WTC11 (cell line): ENCODE measurements around the gene OXSR1. TPM values are rescaled to one million over a fixed set of nuclear protein-coding genes. Genes with fewer than 3 reads are reported as not detected.

Experiments used
- ATAC-seq: fragments of 200-7000 bp; cut with Tn5 transposase; 2 replicates; pipeline ENCODE4 v1.10.0; 2021; ENCODE audit warnings: mild to moderate bottlenecking, moderate library complexity
- CTCF ChIA-PET: fragments of 300-600 bp; sonication (Branson Sonifier 250); formaldehyde crosslinking; loops from one replicate; lab custom pipeline; 2021; ENCODE audit warnings: antibody characterized with exemption; lab: Charles Lee
- POLR2A ChIA-PET: fragments of 350-600 bp; sonication (Branson Sonifier 250); formaldehyde crosslinking; loops from one replicate; lab custom pipeline; 2021; ENCODE audit warnings: antibody characterized with exemption; lab: Charles Lee
- DNase-seq: peaks from one replicate; pipeline ENCODE4 v3.0.0; 2021; ENCODE audit warnings: low spot score
- H3K27ac Mint-ChIP-seq: 2 replicates; pipeline ENCODE4 v1.8.0; 2021; ENCODE audit warnings: mixed read lengths
- H3K27me3 Mint-ChIP-seq: 2 replicates; pipeline ENCODE4 v1.8.0; 2021; ENCODE audit warnings: low read depth, mild to moderate bottlenecking, moderate library complexity, mixed read lengths
- H3K36me3 Mint-ChIP-seq: 2 replicates; pipeline ENCODE4 v1.8.0; 2021; ENCODE audit warnings: mixed read lengths
- H3K4me1 Mint-ChIP-seq: 2 replicates; pipeline ENCODE4 v1.8.0; 2022; ENCODE audit warnings: mixed read lengths
- H3K4me3 Mint-ChIP-seq: 2 replicates; pipeline ENCODE4 v1.8.0; 2021; ENCODE audit warnings: mild to moderate bottlenecking, moderate library complexity, mixed read lengths
- H3K9me3 Mint-ChIP-seq: 2 replicates; pipeline ENCODE4 v1.8.0; 2021; ENCODE audit warnings: mixed read lengths
- CBFB ChIP-seq: sonication (generic); formaldehyde crosslinking; IDR thresholded peaks from 2 replicates; pipeline ENCODE4 v1.8.1; 2022; ENCODE audit warnings: mild to moderate bottlenecking, low read depth, missing genetic modification reagents
- ELF4 ChIP-seq: sonication (generic); formaldehyde crosslinking; IDR thresholded peaks from 2 replicates; pipeline ENCODE4 v1.8.1; 2022; ENCODE audit warnings: low read depth, mild to moderate bottlenecking, moderate library complexity, missing genetic modification reagents
- FOXK1 ChIP-seq: sonication (generic); formaldehyde crosslinking; IDR thresholded peaks from 2 replicates; pipeline ENCODE4 v1.8.0; 2022; ENCODE audit warnings: mild to moderate bottlenecking, moderate library complexity, missing genetic modification reagents
- GRHL2 ChIP-seq: fragments of 250-450 bp; sonication (Bioruptor Pico); IDR thresholded peaks from 2 replicates; pipeline ENCODE4 v1.8.0; 2022; ENCODE audit warnings: mild to moderate bottlenecking, moderate library complexity; ENCODE audit not compliant: insufficient replicate concordance, severe bottlenecking
- HMGA2 ChIP-seq: fragments of 250-450 bp; sonication (Bioruptor Pico); IDR thresholded peaks from 2 replicates; pipeline ENCODE4 v1.4.0; 2021; ENCODE audit warnings: mild to moderate bottlenecking, moderate library complexity
- NFATC4 ChIP-seq: fragments of 250-450 bp; sonication (Bioruptor Pico); IDR thresholded peaks from 2 replicates; pipeline ENCODE4 v1.9.0; 2021; ENCODE audit warnings: mild to moderate bottlenecking
- SP1 ChIP-seq: sonication (generic); formaldehyde crosslinking; conservative IDR thresholded peaks from 2 replicates; pipeline ENCODE4 v1.8.1; 2022; ENCODE audit warnings: missing genetic modification reagents
- TCF7 ChIP-seq: sonication (generic); formaldehyde crosslinking; IDR thresholded peaks from 2 replicates; pipeline ENCODE4 v1.8.0; 2022; ENCODE audit warnings: mild to moderate bottlenecking, low read depth, missing genetic modification reagents, moderate library complexity
- TEAD4 ChIP-seq: sonication (generic); formaldehyde crosslinking; IDR thresholded peaks from 2 replicates; pipeline ENCODE4 v1.8.0; 2022; ENCODE audit warnings: mild to moderate bottlenecking, missing genetic modification reagents
- TP53 ChIP-seq: sonication (generic); formaldehyde crosslinking; IDR thresholded peaks from 2 replicates; pipeline ENCODE4 v1.8.1; 2023; ENCODE audit warnings: mild to moderate bottlenecking, missing genetic modification reagents
- ZNF232 ChIP-seq: sonication (generic); formaldehyde crosslinking; IDR thresholded peaks from 2 replicates; pipeline ENCODE4 v1.8.0; 2022; ENCODE audit warnings: mild to moderate bottlenecking, missing genetic modification reagents
- total RNA-seq: library from RNA; stranded (reverse); gene quantifications from 3 replicates; pipeline ENCODE4 v1.2.3, GENCODE V29; 2021
- TF ChIP-seq, protein P1 (sequence below): sonication (generic); formaldehyde crosslinking; IDR thresholded peaks from 2 replicates; pipeline ENCODE4 v1.8.0; 2022; ENCODE audit warnings: mild to moderate bottlenecking, missing genetic modification reagents
- TF ChIP-seq, protein P2 (sequence below): sonication (generic); formaldehyde crosslinking; IDR thresholded peaks from 2 replicates; pipeline ENCODE4 v1.8.0; 2023; ENCODE audit warnings: missing genetic modification reagents, mild to moderate bottlenecking, borderline replicate concordance
- TF ChIP-seq, protein P3 (sequence below): sonication (generic); formaldehyde crosslinking; IDR thresholded peaks from 2 replicates; pipeline ENCODE4 v1.8.1; 2022; ENCODE audit warnings: mild to moderate bottlenecking, moderate library complexity, missing genetic modification reagents
- TF ChIP-seq, protein P4 (sequence below): fragments of 250-450 bp; sonication (Bioruptor Pico); IDR thresholded peaks from 2 replicates; pipeline ENCODE4 v1.9.0; 2021; ENCODE audit warnings: mild to moderate bottlenecking
- TF ChIP-seq, protein P5 (sequence below): sonication (generic); formaldehyde crosslinking; IDR thresholded peaks from 2 replicates; pipeline ENCODE4 v1.8.1; 2023; ENCODE audit warnings: mild to moderate bottlenecking, missing genetic modification reagents, moderate library complexity
- TF ChIP-seq, protein P6 (sequence below): sonication (generic); formaldehyde crosslinking; IDR thresholded peaks from 2 replicates; pipeline ENCODE4 v1.8.0; 2022; ENCODE audit warnings: mild to moderate bottlenecking, missing genetic modification reagents
- TF ChIP-seq, protein P7 (sequence below): fragments of 250-450 bp; sonication (Bioruptor Pico); conservative IDR thresholded peaks from 2 replicates; pipeline ENCODE4 v1.9.0; 2021; ENCODE audit warnings: mild to moderate bottlenecking

Gene OXSR1
- total RNA-seq, 1 experiment from 2014 or later: 50.6 TPM

DNA sequence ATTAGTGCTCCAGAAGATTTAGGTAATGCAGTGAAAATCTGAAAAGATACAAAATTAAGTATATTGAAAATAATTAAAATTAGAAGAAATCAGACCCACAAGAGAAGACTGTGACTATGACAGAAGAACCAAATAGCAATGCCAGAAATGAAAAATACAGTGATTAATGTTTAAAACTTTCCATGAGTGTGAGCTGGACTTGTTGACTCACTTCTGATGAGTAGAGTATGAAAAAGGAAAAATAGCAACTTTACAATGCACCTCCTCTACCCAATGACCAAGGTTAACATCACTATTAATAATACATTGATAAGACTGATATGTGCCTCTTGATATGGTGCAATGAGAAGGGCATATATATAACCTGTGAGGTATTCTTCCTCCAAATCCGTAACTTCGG is 60.9 kb downstream of the OXSR1 start (continued):
- TF ChIP-seq, protein P1, sequence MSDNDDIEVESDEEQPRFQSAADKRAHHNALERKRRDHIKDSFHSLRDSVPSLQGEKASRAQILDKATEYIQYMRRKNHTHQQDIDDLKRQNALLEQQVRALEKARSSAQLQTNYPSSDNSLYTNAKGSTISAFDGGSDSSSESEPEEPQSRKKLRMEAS (CRISPR knock-in tag): no peak
- TF ChIP-seq, protein P2, sequence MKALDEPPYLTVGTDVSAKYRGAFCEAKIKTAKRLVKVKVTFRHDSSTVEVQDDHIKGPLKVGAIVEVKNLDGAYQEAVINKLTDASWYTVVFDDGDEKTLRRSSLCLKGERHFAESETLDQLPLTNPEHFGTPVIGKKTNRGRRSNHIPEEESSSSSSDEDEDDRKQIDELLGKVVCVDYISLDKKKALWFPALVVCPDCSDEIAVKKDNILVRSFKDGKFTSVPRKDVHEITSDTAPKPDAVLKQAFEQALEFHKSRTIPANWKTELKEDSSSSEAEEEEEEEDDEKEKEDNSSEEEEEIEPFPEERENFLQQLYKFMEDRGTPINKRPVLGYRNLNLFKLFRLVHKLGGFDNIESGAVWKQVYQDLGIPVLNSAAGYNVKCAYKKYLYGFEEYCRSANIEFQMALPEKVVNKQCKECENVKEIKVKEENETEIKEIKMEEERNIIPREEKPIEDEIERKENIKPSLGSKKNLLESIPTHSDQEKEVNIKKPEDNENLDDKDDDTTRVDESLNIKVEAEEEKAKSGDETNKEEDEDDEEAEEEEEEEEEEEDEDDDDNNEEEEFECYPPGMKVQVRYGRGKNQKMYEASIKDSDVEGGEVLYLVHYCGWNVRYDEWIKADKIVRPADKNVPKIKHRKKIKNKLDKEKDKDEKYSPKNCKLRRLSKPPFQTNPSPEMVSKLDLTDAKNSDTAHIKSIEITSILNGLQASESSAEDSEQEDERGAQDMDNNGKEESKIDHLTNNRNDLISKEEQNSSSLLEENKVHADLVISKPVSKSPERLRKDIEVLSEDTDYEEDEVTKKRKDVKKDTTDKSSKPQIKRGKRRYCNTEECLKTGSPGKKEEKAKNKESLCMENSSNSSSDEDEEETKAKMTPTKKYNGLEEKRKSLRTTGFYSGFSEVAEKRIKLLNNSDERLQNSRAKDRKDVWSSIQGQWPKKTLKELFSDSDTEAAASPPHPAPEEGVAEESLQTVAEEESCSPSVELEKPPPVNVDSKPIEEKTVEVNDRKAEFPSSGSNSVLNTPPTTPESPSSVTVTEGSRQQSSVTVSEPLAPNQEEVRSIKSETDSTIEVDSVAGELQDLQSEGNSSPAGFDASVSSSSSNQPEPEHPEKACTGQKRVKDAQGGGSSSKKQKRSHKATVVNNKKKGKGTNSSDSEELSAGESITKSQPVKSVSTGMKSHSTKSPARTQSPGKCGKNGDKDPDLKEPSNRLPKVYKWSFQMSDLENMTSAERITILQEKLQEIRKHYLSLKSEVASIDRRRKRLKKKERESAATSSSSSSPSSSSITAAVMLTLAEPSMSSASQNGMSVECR (CRISPR knock-in tag): no peak
- TF ChIP-seq SP1 (CRISPR knock-in tag): no peak
- TF ChIP-seq, protein P3, sequence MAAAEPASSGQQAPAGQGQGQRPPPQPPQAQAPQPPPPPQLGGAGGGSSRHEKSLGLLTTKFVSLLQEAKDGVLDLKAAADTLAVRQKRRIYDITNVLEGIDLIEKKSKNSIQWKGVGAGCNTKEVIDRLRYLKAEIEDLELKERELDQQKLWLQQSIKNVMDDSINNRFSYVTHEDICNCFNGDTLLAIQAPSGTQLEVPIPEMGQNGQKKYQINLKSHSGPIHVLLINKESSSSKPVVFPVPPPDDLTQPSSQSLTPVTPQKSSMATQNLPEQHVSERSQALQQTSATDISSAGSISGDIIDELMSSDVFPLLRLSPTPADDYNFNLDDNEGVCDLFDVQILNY (CRISPR knock-in tag): no peak
- no peak for TF ChIP-seq TP53 (CRISPR knock-in tag)
- TF ChIP-seq ELF4: no peak
- TF ChIP-seq, protein P4, sequence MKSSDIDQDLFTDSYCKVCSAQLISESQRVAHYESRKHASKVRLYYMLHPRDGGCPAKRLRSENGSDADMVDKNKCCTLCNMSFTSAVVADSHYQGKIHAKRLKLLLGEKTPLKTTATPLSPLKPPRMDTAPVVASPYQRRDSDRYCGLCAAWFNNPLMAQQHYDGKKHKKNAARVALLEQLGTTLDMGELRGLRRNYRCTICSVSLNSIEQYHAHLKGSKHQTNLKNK (CRISPR knock-in tag): no peak
- TF ChIP-seq, protein P5, sequence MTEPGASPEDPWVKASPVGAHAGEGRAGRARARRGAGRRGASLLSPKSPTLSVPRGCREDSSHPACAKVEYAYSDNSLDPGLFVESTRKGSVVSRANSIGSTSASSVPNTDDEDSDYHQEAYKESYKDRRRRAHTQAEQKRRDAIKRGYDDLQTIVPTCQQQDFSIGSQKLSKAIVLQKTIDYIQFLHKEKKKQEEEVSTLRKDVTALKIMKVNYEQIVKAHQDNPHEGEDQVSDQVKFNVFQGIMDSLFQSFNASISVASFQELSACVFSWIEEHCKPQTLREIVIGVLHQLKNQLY (CRISPR knock-in tag): no peak

DNA sequence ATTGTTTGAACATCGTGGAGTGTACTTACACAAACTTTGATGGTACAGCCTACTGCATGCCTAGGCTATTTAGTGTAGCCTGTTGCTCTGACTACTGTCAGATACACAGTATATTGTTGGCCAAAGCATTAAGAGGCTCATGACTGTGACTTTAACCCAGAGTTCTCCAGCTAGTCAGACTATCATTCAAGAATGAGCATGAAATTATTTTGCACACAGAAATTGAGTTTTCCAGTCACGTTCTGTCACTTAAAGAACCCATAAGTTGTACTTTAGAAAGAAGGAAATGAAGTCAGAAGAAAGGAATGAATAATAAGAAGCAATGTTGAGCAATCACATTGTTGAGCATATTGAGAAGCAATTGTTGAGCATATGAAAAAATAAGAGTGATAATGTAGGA is 62.7 kb downstream of the OXSR1 start:
- Mint-ChIP-seq H3K4me3 (no peak overlapping the region), H3K27me3 (no peaks in the 10 kb centered on the region)
- DNase-seq: no peak
- no peak for TF ChIP-seq ZNF232 (CRISPR knock-in tag)
- no peak for TF ChIP-seq GRHL2
- TF ChIP-seq, protein P6, sequence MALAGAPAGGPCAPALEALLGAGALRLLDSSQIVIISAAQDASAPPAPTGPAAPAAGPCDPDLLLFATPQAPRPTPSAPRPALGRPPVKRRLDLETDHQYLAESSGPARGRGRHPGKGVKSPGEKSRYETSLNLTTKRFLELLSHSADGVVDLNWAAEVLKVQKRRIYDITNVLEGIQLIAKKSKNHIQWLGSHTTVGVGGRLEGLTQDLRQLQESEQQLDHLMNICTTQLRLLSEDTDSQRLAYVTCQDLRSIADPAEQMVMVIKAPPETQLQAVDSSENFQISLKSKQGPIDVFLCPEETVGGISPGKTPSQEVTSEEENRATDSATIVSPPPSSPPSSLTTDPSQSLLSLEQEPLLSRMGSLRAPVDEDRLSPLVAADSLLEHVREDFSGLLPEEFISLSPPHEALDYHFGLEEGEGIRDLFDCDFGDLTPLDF (CRISPR knock-in tag): no peak
- no peak for TF ChIP-seq CBFB (CRISPR knock-in tag)
- no peak for TF ChIP-seq TEAD4 (CRISPR knock-in tag)
- no peak for TF ChIP-seq HMGA2 (CRISPR knock-in tag)
- TF ChIP-seq FOXK1 (CRISPR knock-in tag): no peak
- no peak for TF ChIP-seq TCF7
- no peak for TF ChIP-seq NFATC4
- TF ChIP-seq, protein P7, sequence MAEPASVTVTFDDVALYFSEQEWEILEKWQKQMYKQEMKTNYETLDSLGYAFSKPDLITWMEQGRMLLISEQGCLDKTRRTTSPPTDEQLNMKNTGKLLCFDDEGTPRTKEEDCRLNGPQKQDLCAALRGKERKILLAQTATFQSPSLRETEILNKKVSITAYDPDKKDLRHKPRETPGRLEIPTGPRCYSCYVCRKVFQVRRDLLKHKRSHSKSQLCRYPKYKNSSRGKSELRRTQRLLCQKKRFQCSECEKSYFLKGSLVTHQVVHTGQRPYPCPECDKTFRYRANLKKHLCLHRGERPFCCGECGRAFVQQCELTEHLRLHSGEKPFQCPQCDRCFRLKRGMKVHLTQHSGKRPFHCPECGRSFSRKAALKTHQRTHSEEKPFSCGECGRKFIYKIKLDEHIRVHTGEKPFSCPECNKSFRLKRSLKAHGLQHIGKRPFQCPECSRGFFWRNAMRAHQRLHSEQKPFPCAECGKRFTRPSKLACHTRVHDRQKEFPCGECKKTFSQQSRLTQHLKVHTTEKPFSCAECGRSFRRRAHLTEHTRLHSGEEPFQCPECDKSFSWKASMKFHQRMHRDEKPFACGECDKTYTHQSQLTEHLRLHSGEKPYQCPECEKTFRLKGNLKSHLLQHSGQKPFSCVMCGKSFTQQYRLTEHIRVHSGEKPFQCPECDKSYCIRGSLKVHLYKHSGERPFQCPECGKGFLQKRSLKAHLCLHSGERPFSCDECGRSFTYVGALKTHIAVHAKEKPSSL (CRISPR knock-in tag): no peak
- TF ChIP-seq, all 79 proteins: peak for 0
- ChIA-PET POLR2A (no interaction called here), CTCF (no interaction called here)
- H3K36me3 Mint-ChIP-seq: peaks cover 33% of the 10 kb centered on the region
- H3K27ac Mint-ChIP-seq: no peak overlapping the region; the same call in 1 of the 2 replicates
- H3K9me3 Mint-ChIP-seq: no peaks in the 10 kb centered on the region
- no peaks in the 10 kb centered on the region for H3K4me1 Mint-ChIP-seq
- ATAC-seq: no peak
